CD4-positive, alpha-beta memory T cell (primary cell): ENCODE results near the gene KIAA1217. TPM values are rescaled to one million over a fixed set of nuclear protein-coding genes. Genes with fewer than 3 reads are reported as not detected.
"Not testable (repeated sequence)": the region's sequence is repeated elsewhere in the genome, so short reads cannot be mapped to it uniquely, and the experiment has no call there.

Source experiments
- CTCF ChIA-PET: fragments of 350-600 bp; sonication (Branson Sonifier 250); formaldehyde crosslinking; loops from one replicate; lab custom pipeline; 2021; ENCODE audit warnings: inconsistent platforms; ENCODE audit not compliant: partially characterized antibody; lab: Charles Lee
- POLR2A ChIA-PET: fragments of 350-600 bp; sonication (Branson Sonifier 250); formaldehyde crosslinking; loops from one replicate; lab custom pipeline; 2021; ENCODE audit not compliant: partially characterized antibody; lab: Charles Lee
- DNase-seq, 5 donors: peaks; one replicate each; pipeline versions ENCODE4 v3.0.0 to v3.0.0-alpha.2; 2020 to 2022; ENCODE audit warnings: mixed read lengths in 1 of 5
- H3K27ac ChIP-seq: one replicate; pipeline ENCODE4 v1.7.0; 2013; ENCODE audit warnings: low read depth, low read length
- H3K27me3 ChIP-seq: 2 replicates; pipeline ENCODE4 v1.7.0; 2013; ENCODE audit warnings: mild to moderate bottlenecking, low read length, moderate library complexity; ENCODE audit not compliant: insufficient read depth
- H3K36me3 ChIP-seq: 2 replicates; pipeline ENCODE4 v1.7.0; 2013; ENCODE audit warnings: mild to moderate bottlenecking, low read length, moderate library complexity; ENCODE audit not compliant: insufficient read depth
- H3K4me1 ChIP-seq: 2 replicates; pipeline ENCODE4 v1.7.0; 2013; ENCODE audit warnings: mild to moderate bottlenecking, low read length, moderate library complexity; ENCODE audit not compliant: insufficient read depth
- H3K4me3 ChIP-seq, 2 donors: one replicate each; pipeline ENCODE4 v1.7.0; 2013; ENCODE audit warnings: low read length in 2 of 2, mild to moderate bottlenecking in 1 of 2
- H3K9me3 ChIP-seq, 2 donors: one replicate each; pipeline ENCODE4 v1.7.0; 2013; ENCODE audit warnings: low read length in 2 of 2, control low read depth in 1 of 2; ENCODE audit not compliant: control insufficient read depth in 1 of 2
- H3K27ac Mint-ChIP-seq, 7 donors: one replicate each; pipeline ENCODE4 v1.8.0; 2020 to 2021; ENCODE audit warnings: mixed read lengths in 7 of 7, mild to moderate bottlenecking in 6 of 7, inconsistent platforms in 3 of 7, moderate library complexity in 3 of 7
- H3K27me3 Mint-ChIP-seq, 2 donors: one replicate each; pipeline ENCODE4 v1.8.0; 2020 to 2021; ENCODE audit warnings: mixed read lengths in 2 of 2
- H3K36me3 Mint-ChIP-seq, 2 donors: one replicate each; pipeline ENCODE4 v1.8.0; 2020 to 2021; ENCODE audit warnings: mixed read lengths in 2 of 2, inconsistent platforms in 1 of 2, mild to moderate bottlenecking in 1 of 2
- H3K4me1 Mint-ChIP-seq, 4 donors: one replicate each; pipeline ENCODE4 v1.8.0; 2020 to 2021; ENCODE audit warnings: mixed read lengths in 4 of 4, mild to moderate bottlenecking in 1 of 4
- H3K4me3 Mint-ChIP-seq, 8 donors: one replicate each; pipeline ENCODE4 v1.8.0; 2020 to 2021; ENCODE audit warnings: mixed read lengths in 8 of 8, mild to moderate bottlenecking in 7 of 8, moderate library complexity in 6 of 8, inconsistent platforms in 3 of 8
- H3K9me3 Mint-ChIP-seq, 8 donors: one replicate each; pipeline ENCODE4 v1.8.0; 2020 to 2021; ENCODE audit warnings: mixed read lengths in 8 of 8, mild to moderate bottlenecking in 5 of 8, inconsistent platforms in 3 of 8, moderate library complexity in 1 of 8
- intact Hi-C: fragments of 100-400 bp; cut with micrococcal nuclease; formaldehyde crosslinking; loops from one replicate; pipeline ENCODE4 v1.15.1; 2023
- polyA plus RNA-seq, 2 donors: library from polyadenylated mRNA; unstranded; fragments of 300-500 nt; fragmentation: Illumina TruSeq; gene quantifications; one replicate each; pipeline ENCODE4 v1.2.3, GENCODE V29; 2021
- total RNA-seq, 2 experiments: library from RNA; stranded (reverse); gene quantifications; one replicate each; pipeline ENCODE4 v1.2.3, GENCODE V29; 2021

Gene KIAA1217
- total and polyA plus RNA-seq, 4 experiments from 2014 or later, result 0.69 to 0.75 (median 0.70) TPM; not detected in 1

GRCh38 chr10:24320373-24320772 lies 111.4 kb downstream of the KIAA1217 start:
- Mint-ChIP-seq H3K4me1 (no peaks in the 10 kb centered on the region), H3K4me3 (no peak overlapping the region), H3K36me3 (no peaks in the 10 kb centered on the region), H3K9me3 (peaks cover 0 to 5% (median under 1%) of the 10 kb centered on the region in 8 donors), H3K27ac (no peak overlapping the region), H3K27me3 (peaks cover 2 to 4% of the 10 kb centered on the region in 2 donors)
- H3K27me3 ChIP-seq, result no peaks in the 10 kb centered on the region
- CTCF ChIA-PET, result no interaction called here
- H3K4me3 ChIP-seq, result no peak overlapping the region
- H3K9me3 ChIP-seq, result no peaks in the 10 kb centered on the region
- H3K4me1 ChIP-seq, result no peaks in the 10 kb centered on the region
- intact Hi-C loops, result no loop called here
- DNase-seq, result no peak
- no peak overlapping the region for H3K27ac ChIP-seq
- POLR2A ChIA-PET, result no interaction called here
- H3K36me3 ChIP-seq, result no peaks in the 10 kb centered on the region

GRCh38 chr10:24324651-24325050 lies 115.7 kb downstream of the KIAA1217 start:
- DNase-seq, result no peak
- CTCF ChIA-PET, result no interaction called here

GRCh38 chr10:24331457-24331856 lies 122.5 kb downstream of the KIAA1217 start:
- H3K9me3 Mint-ChIP-seq, result peaks cover 2 to 21% (median 6%) of the 10 kb centered on the region in 8 donors
- intact Hi-C loops, result no loop called here
- CTCF ChIA-PET, result no interaction called here
- Histone ChIP-seq H3K27me3 (no peaks in the 10 kb centered on the region), H3K4me1 (no peaks in the 10 kb centered on the region), H3K4me3 (no peak overlapping the region), H3K9me3 (no peaks in the 10 kb centered on the region), H3K36me3 (no peaks in the 10 kb centered on the region), H3K27ac (no peak overlapping the region)
- H3K27ac Mint-ChIP-seq, result no peak overlapping the region
- H3K4me3 Mint-ChIP-seq, result no peak overlapping the region
- no peaks in the 10 kb centered on the region for H3K4me1 Mint-ChIP-seq
- DNase-seq, result no peak
- POLR2A ChIA-PET, result no interaction called here
- H3K36me3 Mint-ChIP-seq, result no peaks in the 10 kb centered on the region
- peaks cover 4% of the 10 kb centered on the region in 2 donors for H3K27me3 Mint-ChIP-seq

More at GRCh38 chr10:24324651-24325050, 115.7 kb downstream of the KIAA1217 start:
- no peaks in the 10 kb centered on the region for H3K9me3 ChIP-seq
- no peak overlapping the region for H3K27ac ChIP-seq
- intact Hi-C loops, result no loop called here
- Mint-ChIP-seq H3K4me1 (no peaks in the 10 kb centered on the region), H3K36me3 (no peaks in the 10 kb centered on the region), H3K27ac (no peak overlapping the region), H3K9me3 (peaks cover 2 to 21% (median 5%) of the 10 kb centered on the region in 8 donors), H3K27me3 (peaks cover 0 to 2% of the 10 kb centered on the region in 2 donors), H3K4me3 (no peak overlapping the region)
- H3K36me3 ChIP-seq, result no peaks in the 10 kb centered on the region
- POLR2A ChIA-PET, result no interaction called here
- no peak overlapping the region for H3K4me3 ChIP-seq
- no peaks in the 10 kb centered on the region for H3K4me1 ChIP-seq
- H3K27me3 ChIP-seq, result no peaks in the 10 kb centered on the region

- peaks cover 0 to 3% (median 0%) of the 10 kb centered on the region in 8 donors for H3K9me3 Mint-ChIP-seq
- Histone ChIP-seq H3K36me3 (no peaks in the 10 kb centered on the region), H3K27me3 (no peaks in the 10 kb centered on the region), H3K9me3 (no peaks in the 10 kb centered on the region), H3K4me3 (no peak overlapping the region), H3K4me1 (no peaks in the 10 kb centered on the region), H3K27ac (no peak overlapping the region)
- DNase-seq, result no peak
- intact Hi-C loops, result no loop called here
- H3K4me1 Mint-ChIP-seq, result no peaks in the 10 kb centered on the region
- peaks cover 2 to 4% of the 10 kb centered on the region in 2 donors for H3K27me3 Mint-ChIP-seq
- ChIA-PET CTCF (no interaction called here), POLR2A (no interaction called here)
- no peaks in the 10 kb centered on the region for H3K36me3 Mint-ChIP-seq
- H3K4me3 Mint-ChIP-seq, result no peak overlapping the region
- no peak overlapping the region for H3K27ac Mint-ChIP-seq
These were observed 124.8 kb downstream of the KIAA1217 start for GRCh38 chr10:24333736-24334135.

- Histone ChIP-seq H3K9me3 (no peaks in the 10 kb centered on the region), H3K27me3 (no peaks in the 10 kb centered on the region), H3K36me3 (no peaks in the 10 kb centered on the region), H3K4me1 (no peaks in the 10 kb centered on the region), H3K27ac (no peak overlapping the region), H3K4me3 (no peak overlapping the region)
- CTCF ChIA-PET, result no interaction called here
- H3K9me3 Mint-ChIP-seq, result peaks cover 0 to 3% (median 0%) of the 10 kb centered on the region in 8 donors
- no peak for DNase-seq
- peaks cover 2 to 4% of the 10 kb centered on the region in 2 donors for H3K27me3 Mint-ChIP-seq
- intact Hi-C loops, result no loop called here
- H3K4me3 Mint-ChIP-seq, result no peak overlapping the region
- no peak overlapping the region for H3K27ac Mint-ChIP-seq
- no peaks in the 10 kb centered on the region for H3K4me1 Mint-ChIP-seq
- H3K36me3 Mint-ChIP-seq, result no peaks in the 10 kb centered on the region
- POLR2A ChIA-PET, result no interaction called here
These were observed 125.5 kb downstream of the KIAA1217 start for GRCh38 chr10:24334279-24334939.

GRCh38 chr10:24337723-24338122 lies 128.8 kb downstream of the KIAA1217 start:
- H3K4me1 ChIP-seq, H3K27ac Mint-ChIP-seq, H3K9me3 Mint-ChIP-seq, H3K4me1 Mint-ChIP-seq, H3K27me3 Mint-ChIP-seq, H3K4me3 Mint-ChIP-seq, H3K27ac ChIP-seq, DNase-seq, CTCF ChIA-PET, H3K36me3 ChIP-seq, H3K9me3 ChIP-seq, H3K27me3 ChIP-seq, H3K4me3 ChIP-seq, POLR2A ChIA-PET, H3K36me3 Mint-ChIP-seq, intact Hi-C loops: not testable (repeated sequence)

- H3K9me3 ChIP-seq, result no peaks in the 10 kb centered on the region
- ChIA-PET POLR2A (no interaction called here), CTCF (no interaction called here)
- H3K27me3 ChIP-seq, result no peaks in the 10 kb centered on the region
- no peak overlapping the region for H3K27ac Mint-ChIP-seq
- no peaks in the 10 kb centered on the region for H3K36me3 Mint-ChIP-seq
- no peak overlapping the region for H3K27ac ChIP-seq
- DNase-seq, result no peak
- H3K4me3 ChIP-seq, result no peak overlapping the region
- H3K4me1 ChIP-seq, result no peaks in the 10 kb centered on the region
- peaks cover 5% of the 10 kb centered on the region in 2 donors for H3K27me3 Mint-ChIP-seq
- H3K4me1 Mint-ChIP-seq, result no peaks in the 10 kb centered on the region
- intact Hi-C loops, result no loop called here
- H3K4me3 Mint-ChIP-seq, result no peak overlapping the region
- no peaks in the 10 kb centered on the region for H3K36me3 ChIP-seq
- no peaks in the 10 kb centered on the region for H3K9me3 Mint-ChIP-seq
These were observed 130.4 kb downstream of the KIAA1217 start for GRCh38 chr10:24339387-24339786.
